Activated T-cell treated with anti-CD3 and anti-CD28 coated beads, Interleukin-2, amount 50 U/mL, for 4 hours (primary cell): Measurements from ENCODE around the gene NLGN1. TPM values are rescaled to one million over a fixed set of nuclear protein-coding genes. Genes with fewer than 3 reads are reported as not detected.
"Not testable (repeated sequence)": the region's sequence is repeated elsewhere in the genome, so short reads cannot be mapped to it uniquely, and the experiment has no call there.

Experiments used
- ATAC-seq, 2 donors: fragments of 200-7000 bp; cut with Tn5 transposase; one replicate each; pipeline ENCODE4 v1.10.0; 2021
- DNase-seq: peaks from one replicate; pipeline ENCODE4 v3.0.0-alpha.2; 2020
- H3K27me3 Mint-ChIP-seq: one replicate; pipeline ENCODE4 v1.8.0; 2021; ENCODE audit warnings: low read depth, mixed read lengths
- H3K36me3 Mint-ChIP-seq: one replicate; pipeline ENCODE4 v1.8.0; 2022; ENCODE audit warnings: mixed read lengths; ENCODE audit not compliant: insufficient read depth
- H3K4me1 Mint-ChIP-seq: one replicate; pipeline ENCODE4 v1.8.0; 2021; ENCODE audit warnings: low read depth, mixed read lengths
- H3K4me3 Mint-ChIP-seq: one replicate; pipeline ENCODE4 v1.8.0; 2021; ENCODE audit warnings: mild to moderate bottlenecking, moderate library complexity, mixed read lengths
- H3K9me3 Mint-ChIP-seq: one replicate; pipeline ENCODE4 v1.8.0; 2021; ENCODE audit warnings: mixed read lengths
- total RNA-seq, 3 donors: library from RNA; stranded (reverse); gene quantifications; one replicate each; pipeline ENCODE4 v1.2.1, GENCODE V29; 2021

The NLGN1 gene
- total RNA-seq, 3 donors from 2014 or later = not detected

GRCh38 chr3:173467501-173467900, 70.0 kb downstream of the NLGN1 start:
- DNase-seq (no peak), ATAC-seq (no peak)
- H3K27me3 Mint-ChIP-seq = no peaks in the 10 kb centered on the region
- H3K4me3 Mint-ChIP-seq = no peak overlapping the region
- H3K9me3 Mint-ChIP-seq = peaks cover 5% of the 10 kb centered on the region
- H3K36me3 Mint-ChIP-seq = no peaks in the 10 kb centered on the region
- no peaks in the 10 kb centered on the region for H3K4me1 Mint-ChIP-seq

GRCh38 chr3:173473237-173473636, 75.7 kb downstream of the NLGN1 start:
- ATAC-seq = no peak
- H3K36me3 Mint-ChIP-seq = no peaks in the 10 kb centered on the region
- H3K27me3 Mint-ChIP-seq = no peaks in the 10 kb centered on the region
- no peaks in the 10 kb centered on the region for H3K4me1 Mint-ChIP-seq
- DNase-seq = no peak
- H3K4me3 Mint-ChIP-seq = no peak overlapping the region
- peaks cover 4% of the 10 kb centered on the region for H3K9me3 Mint-ChIP-seq

- Mint-ChIP-seq H3K9me3 (peaks cover 7% of the 10 kb centered on the region), H3K4me1 (no peaks in the 10 kb centered on the region), H3K4me3 (no peak overlapping the region), H3K27me3 (no peaks in the 10 kb centered on the region), H3K36me3 (no peaks in the 10 kb centered on the region)
- no peak for DNase-seq
- ATAC-seq = no peak
Measured at GRCh38 chr3:173479301-173479700, 81.8 kb downstream of the NLGN1 start.

- H3K27me3 Mint-ChIP-seq = no peaks in the 10 kb centered on the region
Measured at GRCh38 chr3:173501931-173502489, 104.5 kb downstream of the NLGN1 start.

GRCh38 chr3:173502983-173503568, 105.5 kb downstream of the NLGN1 start:
- H3K4me3 Mint-ChIP-seq = no peak overlapping the region
- H3K4me1 Mint-ChIP-seq = no peaks in the 10 kb centered on the region

More at GRCh38 chr3:173501931-173502489, 104.5 kb downstream of the NLGN1 start:
- H3K36me3 Mint-ChIP-seq = no peaks in the 10 kb centered on the region
- H3K9me3 Mint-ChIP-seq = peaks cover 4% of the 10 kb centered on the region
- H3K4me1 Mint-ChIP-seq = no peaks in the 10 kb centered on the region
- ATAC-seq = no peak
- no peak overlapping the region for H3K4me3 Mint-ChIP-seq
- no peak for DNase-seq

GRCh38 chr3:173510565-173510964, 113.0 kb downstream of the NLGN1 start:
- H3K4me1 Mint-ChIP-seq = no peaks in the 10 kb centered on the region
- no peak for DNase-seq
- no peak overlapping the region for H3K4me3 Mint-ChIP-seq
- H3K36me3 Mint-ChIP-seq = no peaks in the 10 kb centered on the region
- no peaks in the 10 kb centered on the region for H3K27me3 Mint-ChIP-seq
- no peaks in the 10 kb centered on the region for H3K9me3 Mint-ChIP-seq
- no peak for ATAC-seq

More at GRCh38 chr3:173502983-173503568, 105.5 kb downstream of the NLGN1 start:
- no peak for ATAC-seq
- H3K36me3 Mint-ChIP-seq = no peaks in the 10 kb centered on the region
- no peaks in the 10 kb centered on the region for H3K27me3 Mint-ChIP-seq
- H3K9me3 Mint-ChIP-seq = peaks cover 4% of the 10 kb centered on the region
- no peak for DNase-seq

- Mint-ChIP-seq H3K4me1 (no peaks in the 10 kb centered on the region), H3K9me3 (no peaks in the 10 kb centered on the region), H3K36me3 (no peaks in the 10 kb centered on the region), H3K4me3 (no peak overlapping the region), H3K27me3 (no peaks in the 10 kb centered on the region)
- DNase-seq = no peak
- peak in 1 of 2 donors; percentile 43 for ATAC-seq
Measured at GRCh38 chr3:173513123-173513522, 115.6 kb downstream of the NLGN1 start.

GRCh38 chr3:173529062-173529711, 131.6 kb downstream of the NLGN1 start:
- no peak for DNase-seq
- H3K36me3 Mint-ChIP-seq = no peaks in the 10 kb centered on the region
- H3K27me3 Mint-ChIP-seq = no peaks in the 10 kb centered on the region
- peaks cover 26% of the 10 kb centered on the region for H3K9me3 Mint-ChIP-seq
- no peaks in the 10 kb centered on the region for H3K4me1 Mint-ChIP-seq
- no peak overlapping the region for H3K4me3 Mint-ChIP-seq
- ATAC-seq = no peak

- no peak for ATAC-seq
- H3K4me3 Mint-ChIP-seq = no peak overlapping the region
- H3K36me3 Mint-ChIP-seq = no peaks in the 10 kb centered on the region
- no peaks in the 10 kb centered on the region for H3K4me1 Mint-ChIP-seq
- DNase-seq = no peak
- H3K27me3 Mint-ChIP-seq = no peaks in the 10 kb centered on the region
- H3K9me3 Mint-ChIP-seq = peaks cover 10% of the 10 kb centered on the region
Measured at GRCh38 chr3:173531602-173532001, 134.1 kb downstream of the NLGN1 start.

- H3K36me3 Mint-ChIP-seq = no peaks in the 10 kb centered on the region
- ATAC-seq = no peak
- DNase-seq = no peak
- no peaks in the 10 kb centered on the region for H3K27me3 Mint-ChIP-seq
- H3K4me1 Mint-ChIP-seq = no peaks in the 10 kb centered on the region
- H3K4me3 Mint-ChIP-seq = no peak overlapping the region
- no peaks in the 10 kb centered on the region for H3K9me3 Mint-ChIP-seq
Measured at GRCh38 chr3:173538410-173538809, 140.9 kb downstream of the NLGN1 start.

GRCh38 chr3:173545590-173545989, 148.0 kb downstream of the NLGN1 start:
- H3K36me3 Mint-ChIP-seq, H3K9me3 Mint-ChIP-seq, H3K4me3 Mint-ChIP-seq, ATAC-seq, DNase-seq, H3K27me3 Mint-ChIP-seq, H3K4me1 Mint-ChIP-seq: not testable (repeated sequence)

GRCh38 chr3:173547070-173547469, 149.5 kb downstream of the NLGN1 start:
- no peak overlapping the region for H3K4me3 Mint-ChIP-seq
- H3K27me3 Mint-ChIP-seq = no peaks in the 10 kb centered on the region
- DNase-seq = no peak
- H3K36me3 Mint-ChIP-seq = no peaks in the 10 kb centered on the region
- no peak for ATAC-seq
- no peaks in the 10 kb centered on the region for H3K4me1 Mint-ChIP-seq
- H3K9me3 Mint-ChIP-seq = peaks cover 5% of the 10 kb centered on the region

GRCh38 chr3:173548261-173548660, 150.7 kb downstream of the NLGN1 start:
- H3K4me1 Mint-ChIP-seq = no peaks in the 10 kb centered on the region
- ATAC-seq (no peak), DNase-seq (no peak)
- H3K9me3 Mint-ChIP-seq = peaks cover 5% of the 10 kb centered on the region
- no peaks in the 10 kb centered on the region for H3K36me3 Mint-ChIP-seq
- H3K27me3 Mint-ChIP-seq = no peaks in the 10 kb centered on the region
- H3K4me3 Mint-ChIP-seq = no peak overlapping the region

- no peak for ATAC-seq
- Mint-ChIP-seq H3K36me3 (no peaks in the 10 kb centered on the region), H3K4me3 (no peak overlapping the region), H3K27me3 (no peaks in the 10 kb centered on the region), H3K4me1 (no peaks in the 10 kb centered on the region), H3K9me3 (peaks cover 2% of the 10 kb centered on the region)
- no peak for DNase-seq
Measured at GRCh38 chr3:173552526-173552925, 155.0 kb downstream of the NLGN1 start.

GRCh38 chr3:173553635-173554280, 156.2 kb downstream of the NLGN1 start:
- H3K4me1 Mint-ChIP-seq = no peaks in the 10 kb centered on the region
- no peaks in the 10 kb centered on the region for H3K27me3 Mint-ChIP-seq
- ATAC-seq = no peak
- H3K36me3 Mint-ChIP-seq = no peaks in the 10 kb centered on the region
- H3K9me3 Mint-ChIP-seq = peaks cover 2% of the 10 kb centered on the region
- H3K4me3 Mint-ChIP-seq = no peak overlapping the region
- no peak for DNase-seq
